Activated CD8-positive, alpha-beta T cell treated with anti-CD3 and anti-CD28 coated beads, Interleukin-2, amount 10 ng/mL, durations not matched to agents 7 days and 5 days (primary cell): ENCODE measurements around the gene ARHGEF12. TPM values are rescaled to one million over a fixed set of nuclear protein-coding genes. Genes with fewer than 3 reads are reported as not detected.

Experiments
- ATAC-seq: fragments of 150-1000 bp; cut with Tn5 transposase; one replicate; pipeline ENCODE4 v1.10.0; 2021; ENCODE audit warnings: moderate library complexity
- CTCF ChIA-PET: fragments of 350-600 bp; sonication (Branson Sonifier 250); formaldehyde crosslinking; loops from one replicate; lab custom pipeline; 2021; ENCODE audit warnings: antibody characterized with exemption; lab: Charles Lee
- POLR2A ChIA-PET: fragments of 350-600 bp; sonication (Branson Sonifier 250); formaldehyde crosslinking; loops from one replicate; lab custom pipeline; 2021; ENCODE audit warnings: antibody characterized with exemption; lab: Charles Lee
- DNase-seq: peaks from one replicate; pipeline ENCODE4 v3.0.0-alpha.2; 2020
- H3K27ac Mint-ChIP-seq: one replicate; pipeline ENCODE4 v1.8.0; 2021; ENCODE audit warnings: mild to moderate bottlenecking, mixed read lengths
- H3K27me3 Mint-ChIP-seq: one replicate; pipeline ENCODE4 v1.8.0; 2021; ENCODE audit warnings: low read depth, mixed read lengths
- H3K36me3 Mint-ChIP-seq: one replicate; pipeline ENCODE4 v1.8.0; 2021; ENCODE audit warnings: low read depth, mixed read lengths
- H3K4me1 Mint-ChIP-seq: one replicate; pipeline ENCODE4 v1.8.0; 2021; ENCODE audit warnings: low read depth, mixed read lengths
- H3K4me3 Mint-ChIP-seq: one replicate; pipeline ENCODE4 v1.8.0; 2021; ENCODE audit warnings: mild to moderate bottlenecking, mixed read lengths
- H3K9me3 Mint-ChIP-seq: one replicate; pipeline ENCODE4 v1.8.0; 2022; ENCODE audit warnings: mixed read lengths; ENCODE audit not compliant: insufficient read depth
- total RNA-seq, 2 experiments: library from RNA; stranded (reverse); gene quantifications; one replicate each; pipeline ENCODE4 v1.2.3, GENCODE V29; 2021

The ARHGEF12 gene
- total RNA-seq, 2 experiments from 2014 or later = 9.6 to 10.0 TPM

- ATAC-seq (no peak), DNase-seq (no peak)
- no peaks in the 10 kb centered on the region for H3K4me1 Mint-ChIP-seq
- H3K27ac Mint-ChIP-seq = no peak overlapping the region
- no peaks in the 10 kb centered on the region for H3K9me3 Mint-ChIP-seq
- no peaks in the 10 kb centered on the region for H3K36me3 Mint-ChIP-seq
- H3K4me3 Mint-ChIP-seq = no peak overlapping the region
- H3K27me3 Mint-ChIP-seq = peaks cover 13% of the 10 kb centered on the region
- ChIA-PET POLR2A (no interaction called here), CTCF (no interaction called here)
Measured at GRCh38 chr11:120404495-120404894, 68.3 kb downstream of the ARHGEF12 start.

GRCh38 chr11:120409655-120410054, 73.4 kb downstream of the ARHGEF12 start:
- Mint-ChIP-seq H3K27ac (no peak overlapping the region), H3K4me3 (no peak overlapping the region), H3K36me3 (no peaks in the 10 kb centered on the region), H3K9me3 (no peaks in the 10 kb centered on the region), H3K27me3 (no peaks in the 10 kb centered on the region), H3K4me1 (no peaks in the 10 kb centered on the region)
- no peak for ATAC-seq
- CTCF ChIA-PET = no interaction called here
- POLR2A ChIA-PET = no interaction called here
- no peak for DNase-seq

GRCh38 chr11:120410622-120411380, 74.6 kb downstream of the ARHGEF12 start:
- ATAC-seq = no peak
- POLR2A ChIA-PET = no interaction called here
- H3K4me3 Mint-ChIP-seq = no peak overlapping the region
- DNase-seq = no peak
- H3K27me3 Mint-ChIP-seq = no peaks in the 10 kb centered on the region
- no peaks in the 10 kb centered on the region for H3K4me1 Mint-ChIP-seq
- no peak overlapping the region for H3K27ac Mint-ChIP-seq
- no peaks in the 10 kb centered on the region for H3K36me3 Mint-ChIP-seq
- CTCF ChIA-PET = no interaction called here
- H3K9me3 Mint-ChIP-seq = no peaks in the 10 kb centered on the region

GRCh38 chr11:120413480-120413879, 77.3 kb downstream of the ARHGEF12 start:
- H3K9me3 Mint-ChIP-seq = no peaks in the 10 kb centered on the region
- H3K36me3 Mint-ChIP-seq = no peaks in the 10 kb centered on the region
- ChIA-PET POLR2A (no interaction called here), CTCF (no interaction called here)
- DNase-seq = no peak
- ATAC-seq = no peak
- H3K27me3 Mint-ChIP-seq = no peaks in the 10 kb centered on the region
- no peak overlapping the region for H3K27ac Mint-ChIP-seq
- H3K4me1 Mint-ChIP-seq = no peaks in the 10 kb centered on the region
- no peak overlapping the region for H3K4me3 Mint-ChIP-seq

GRCh38 chr11:120420572-120420971, 84.4 kb downstream of the ARHGEF12 start:
- no peak overlapping the region for H3K4me3 Mint-ChIP-seq
- no peaks in the 10 kb centered on the region for H3K27me3 Mint-ChIP-seq
- CTCF ChIA-PET = no interaction called here
- H3K36me3 Mint-ChIP-seq = no peaks in the 10 kb centered on the region
- no peaks in the 10 kb centered on the region for H3K9me3 Mint-ChIP-seq
- no peaks in the 10 kb centered on the region for H3K4me1 Mint-ChIP-seq
- POLR2A ChIA-PET = no interaction called here
- no peak overlapping the region for H3K27ac Mint-ChIP-seq
- ATAC-seq = no peak
- no peak for DNase-seq

GRCh38 chr11:120424185-120424969, 88.2 kb downstream of the ARHGEF12 start:
- ATAC-seq = no peak
- Mint-ChIP-seq H3K27ac (no peak overlapping the region), H3K4me3 (no peak overlapping the region), H3K4me1 (no peaks in the 10 kb centered on the region), H3K9me3 (no peaks in the 10 kb centered on the region), H3K36me3 (no peaks in the 10 kb centered on the region), H3K27me3 (no peaks in the 10 kb centered on the region)
- CTCF ChIA-PET = no interaction called here
- DNase-seq = no peak
- POLR2A ChIA-PET = no interaction called here

GRCh38 chr11:120424970-120425332, 88.7 kb downstream of the ARHGEF12 start:
- ChIA-PET POLR2A (no interaction called here), CTCF (no interaction called here)
- DNase-seq = no peak
- no peaks in the 10 kb centered on the region for H3K27me3 Mint-ChIP-seq
- no peaks in the 10 kb centered on the region for H3K4me1 Mint-ChIP-seq
- no peaks in the 10 kb centered on the region for H3K9me3 Mint-ChIP-seq
- no peak overlapping the region for H3K4me3 Mint-ChIP-seq
- no peaks in the 10 kb centered on the region for H3K36me3 Mint-ChIP-seq
- no peak for ATAC-seq
- no peak overlapping the region for H3K27ac Mint-ChIP-seq

- ChIA-PET POLR2A (no interaction called here), CTCF (no interaction called here)
- ATAC-seq = no peak
- Mint-ChIP-seq H3K9me3 (no peaks in the 10 kb centered on the region), H3K36me3 (no peaks in the 10 kb centered on the region), H3K27ac (no peak overlapping the region), H3K27me3 (no peaks in the 10 kb centered on the region), H3K4me3 (no peak overlapping the region), H3K4me1 (no peaks in the 10 kb centered on the region)
- no peak for DNase-seq
Measured at GRCh38 chr11:120425527-120425926, 89.3 kb downstream of the ARHGEF12 start.

- H3K4me1 Mint-ChIP-seq = peaks cover 13% of the 10 kb centered on the region
- no peak for DNase-seq
- no peak for ATAC-seq
- H3K9me3 Mint-ChIP-seq = no peaks in the 10 kb centered on the region
- no peak overlapping the region for H3K4me3 Mint-ChIP-seq
- H3K27me3 Mint-ChIP-seq = no peaks in the 10 kb centered on the region
- ChIA-PET POLR2A (no interaction called here), CTCF (no interaction called here)
- no peaks in the 10 kb centered on the region for H3K36me3 Mint-ChIP-seq
- H3K27ac Mint-ChIP-seq = no peak overlapping the region
Measured at GRCh38 chr11:120430146-120430545, 93.9 kb downstream of the ARHGEF12 start.

GRCh38 chr11:120431633-120432032, 95.4 kb downstream of the ARHGEF12 start:
- Mint-ChIP-seq H3K27ac (no peak overlapping the region), H3K4me3 (no peak overlapping the region), H3K36me3 (no peaks in the 10 kb centered on the region), H3K9me3 (no peaks in the 10 kb centered on the region), H3K4me1 (peaks cover 13% of the 10 kb centered on the region), H3K27me3 (no peaks in the 10 kb centered on the region)
- ATAC-seq = peak; percentile 49
- ChIA-PET CTCF (interaction anchor here (0.8 to 1.6 kb wide), 2 partner anchors 15 to 96 kb away, joined by 3 read pairs; no protein-coding TSS in a partner anchor), POLR2A (no interaction called here)
- no peak for DNase-seq

- ChIA-PET POLR2A (no interaction called here), CTCF (interaction anchor here (0.8 to 1.6 kb wide), 2 partner anchors 14 to 97 kb away, joined by 3 read pairs; no protein-coding TSS in a partner anchor)
- Mint-ChIP-seq H3K9me3 (no peaks in the 10 kb centered on the region), H3K36me3 (no peaks in the 10 kb centered on the region), H3K4me1 (peaks cover 13% of the 10 kb centered on the region), H3K4me3 (no peak overlapping the region), H3K27ac (no peak overlapping the region), H3K27me3 (no peaks in the 10 kb centered on the region)
- no peak for DNase-seq
- peak; percentile 55 for ATAC-seq
Measured at GRCh38 chr11:120432056-120433018, 96.1 kb downstream of the ARHGEF12 start.
